HL-60/S4 treated with retinoic acid at 250 ng/mL for 4 days and 3 days (cell line): ENCODE results near the gene DLG5.

Experiments
- in situ Hi-C: fragments of 300-500 bp; cut with MboI; formaldehyde crosslinking; loops from 2 replicates; pipeline ENCODE4 v1.7.0; 2022; ENCODE audit warnings: low sequenced_read_pairs

DLG5 gene

GRCh38 chr10:77926566-77927401, at the start of gene DLG5:
DLG5 (minus strand) TSS chr10:77926755; CDS start chr10:77926520, 235 bp downstream.
- in situ Hi-C loops: no loop called here

GRCh38 chr10:77975086-77975666, 48.6 kb upstream of the DLG5 start:
- in situ Hi-C loops: no loop called here

- in situ Hi-C loops: no loop called here
These were observed 48.0 kb upstream of the DLG5 start for GRCh38 chr10:77974396-77975074.

GRCh38 chr10:77973276-77973675, 46.7 kb upstream of the DLG5 start:
- in situ Hi-C loops: no loop called here

- in situ Hi-C loops: no loop called here
These were observed 45.6 kb upstream of the DLG5 start for GRCh38 chr10:77972148-77972547.

GRCh38 chr10:77971804-77972144, 45.2 kb upstream of the DLG5 start:
- in situ Hi-C loops: no loop called here

- in situ Hi-C loops: no loop called here
These were observed 44.6 kb upstream of the DLG5 start for GRCh38 chr10:77970869-77971803.

GRCh38 chr10:77969114-77969513, 42.6 kb upstream of the DLG5 start:
- in situ Hi-C loops: no loop called here

- in situ Hi-C loops: no loop called here
These were observed 41.1 kb upstream of the DLG5 start for GRCh38 chr10:77967611-77968022.

- in situ Hi-C loops: no loop called here
These were observed 38.7 kb upstream of the DLG5 start for GRCh38 chr10:77965294-77965693.

- in situ Hi-C loops: no loop called here
These were observed 38.3 kb upstream of the DLG5 start for GRCh38 chr10:77964811-77965210.

GRCh38 chr10:77963901-77964300, 37.3 kb upstream of the DLG5 start:
- in situ Hi-C loops: no loop called here

GRCh38 chr10:77962350-77963146, 36.0 kb upstream of the DLG5 start:
- in situ Hi-C loops: no loop called here

GRCh38 chr10:77961668-77962067, 35.1 kb upstream of the DLG5 start:
- in situ Hi-C loops: no loop called here

GRCh38 chr10:77960829-77961329, 34.3 kb upstream of the DLG5 start:
- in situ Hi-C loops: no loop called here

- in situ Hi-C loops: no loop called here
These were observed 33.4 kb upstream of the DLG5 start for GRCh38 chr10:77959887-77960455.

- in situ Hi-C loops: no loop called here
These were observed 32.8 kb upstream of the DLG5 start for GRCh38 chr10:77959384-77959783.

- in situ Hi-C loops: no loop called here
These were observed 28.6 kb upstream of the DLG5 start for GRCh38 chr10:77955136-77955535.

- in situ Hi-C loops: no loop called here
These were observed 22.6 kb upstream of the DLG5 start for GRCh38 chr10:77949167-77949566.

GRCh38 chr10:77946084-77946483, 19.5 kb upstream of the DLG5 start:
- in situ Hi-C loops: no loop called here
